Ectodermal cell (in vitro differentiated cells): Measurements from ENCODE around the gene DNAAF1.

Source experiments
- H3K27ac ChIP-seq: 2 replicates; pipeline ENCODE4 v1.7.0; 2013; ENCODE audit warnings: mild to moderate bottlenecking, low read depth, low read length; ENCODE audit not compliant: insufficient read depth, poor library complexity, severe bottlenecking
- H3K27me3 ChIP-seq: 2 replicates; pipeline ENCODE4 v1.7.0; 2013; ENCODE audit warnings: mild to moderate bottlenecking, low read length; ENCODE audit not compliant: insufficient read depth, control insufficient read depth, poor library complexity, severe bottlenecking
- H3K36me3 ChIP-seq: one replicate; pipeline ENCODE4 v1.7.0; 2013; ENCODE audit warnings: low read length; ENCODE audit not compliant: control insufficient read depth, insufficient read depth
- H3K4me1 ChIP-seq: one replicate; pipeline ENCODE4 v1.7.0; 2013; ENCODE audit warnings: low read length; ENCODE audit not compliant: control insufficient read depth, insufficient read depth
- H3K4me3 ChIP-seq: 2 replicates; pipeline ENCODE4 v1.7.0; 2013; ENCODE audit warnings: low read depth, low read length, control low read depth; ENCODE audit not compliant: insufficient read depth
- H3K9me3 ChIP-seq: 2 replicates; pipeline ENCODE4 v1.7.0; 2013; ENCODE audit warnings: mild to moderate bottlenecking, low read length, moderate library complexity; ENCODE audit not compliant: control insufficient read depth
- WGBS, 2 experiments: methylation state at CpG; one replicate each; pipeline ENCODE4 v1.1.7; 2013; ENCODE audit warnings: missing lambda C conversion rate in 2 of 2; 5-methylcytosine and 5-hydroxymethylcytosine counted together

The DNAAF1 gene

DNA sequence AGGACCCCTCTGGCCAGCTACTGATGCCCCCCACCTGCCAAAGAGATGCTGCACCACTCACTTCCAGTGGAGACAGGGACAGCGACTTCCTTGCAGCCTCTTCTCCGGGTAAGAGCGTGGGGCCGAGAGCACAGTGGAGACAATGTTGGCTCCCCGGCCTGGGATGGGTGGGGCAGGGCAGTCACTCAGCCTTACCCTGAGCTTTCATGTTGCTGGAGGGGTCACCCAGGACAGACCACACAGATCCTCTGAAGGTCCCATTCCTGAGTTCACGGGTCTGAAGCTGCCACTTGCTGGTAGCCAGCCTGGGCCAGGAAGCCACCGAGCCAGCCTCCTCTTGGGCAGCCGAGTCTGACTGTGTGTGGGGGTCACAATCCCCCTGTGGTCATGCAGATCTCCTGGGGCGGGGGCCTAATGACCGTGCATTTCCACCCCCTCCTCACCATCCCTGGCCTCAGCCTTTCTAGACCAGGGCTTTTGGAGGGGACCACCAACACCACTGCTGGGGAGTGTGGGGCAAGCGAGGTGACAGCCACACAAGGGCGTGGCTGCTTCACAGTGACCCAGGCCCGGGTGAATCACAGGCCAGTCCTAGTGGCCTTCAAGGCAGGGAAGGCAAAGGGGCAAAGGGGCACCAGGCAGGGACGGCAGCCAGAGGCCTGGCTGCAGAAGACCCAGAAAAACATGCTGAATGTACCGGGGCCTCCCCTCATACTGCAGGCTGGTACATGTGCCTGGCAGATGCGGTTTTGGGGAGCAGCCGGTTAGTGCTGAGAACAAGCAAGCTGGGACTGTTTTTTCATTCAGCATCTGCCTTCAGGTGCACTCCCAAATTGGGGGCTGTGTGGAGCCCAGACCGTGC lies 31.3 kb downstream of the DNAAF1 start:
- Histone ChIP-seq H3K27ac (no peak overlapping the region), H3K36me3 (peaks cover 23% of the 10 kb centered on the region), H3K4me1 (no peaks in the 10 kb centered on the region), H3K27me3 (no peaks in the 10 kb centered on the region), H3K9me3 (no peaks in the 10 kb centered on the region), H3K4me3 (no peak overlapping the region)
- 89 to 91% methylated on average over 18 of the region's 18 CpGs for WGBS, 2 experiments

DNA sequence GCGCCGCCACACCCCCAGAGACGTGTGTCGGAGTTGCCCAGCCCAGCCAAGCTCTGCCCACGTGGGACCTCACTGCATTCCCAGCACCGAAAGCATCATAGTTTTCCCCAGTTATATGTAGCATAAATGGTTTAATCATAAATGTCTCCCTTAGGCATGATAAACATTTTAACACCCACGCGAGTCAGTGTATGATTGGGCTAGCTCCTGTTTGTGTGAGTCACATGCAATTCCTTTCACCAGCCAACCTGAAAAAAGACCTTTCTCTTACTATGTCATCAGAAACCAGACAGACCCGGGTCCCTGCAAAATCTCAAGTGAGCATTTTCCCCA lies 32.6 kb downstream of the DNAAF1 start:
- Histone ChIP-seq H3K27ac (no peak overlapping the region), H3K36me3 (peaks cover 34% of the 10 kb centered on the region), H3K9me3 (no peaks in the 10 kb centered on the region), H3K4me3 (no peak overlapping the region), H3K27me3 (no peaks in the 10 kb centered on the region), H3K4me1 (no peaks in the 10 kb centered on the region)
- WGBS, 2 experiments = 91 to 92% methylated on average over 9 of the region's 9 CpGs

DNA sequence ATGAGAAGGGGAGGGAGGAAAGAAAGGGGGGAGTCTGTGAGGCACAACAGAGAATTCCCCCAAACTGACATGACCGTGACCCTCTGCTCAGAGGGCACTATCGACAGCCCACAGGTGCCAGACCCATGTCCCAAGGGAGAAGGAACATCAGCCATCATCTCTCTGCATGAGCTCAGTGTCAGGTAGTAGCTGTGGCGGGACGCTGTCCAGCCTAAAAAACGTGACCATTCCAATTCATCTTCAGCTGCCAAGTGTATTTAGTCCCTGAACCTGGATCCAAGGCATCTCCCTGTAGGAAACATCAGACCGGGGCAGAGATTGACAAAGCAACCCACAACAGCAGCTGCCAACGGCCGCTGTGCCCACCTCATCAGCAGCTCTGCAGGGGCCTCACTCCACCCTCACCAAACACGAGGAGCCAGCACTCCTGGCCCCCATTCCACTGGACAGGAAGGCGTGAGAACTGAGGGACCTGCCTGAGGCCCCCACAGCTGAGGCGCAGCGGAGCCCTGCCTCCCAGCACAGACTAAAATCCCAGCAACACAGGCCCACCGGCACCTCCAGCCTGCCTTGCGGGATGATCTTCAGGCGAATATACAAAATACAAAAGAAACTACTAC lies 33.1 kb downstream of the DNAAF1 start:
- Histone ChIP-seq H3K27ac (no peak overlapping the region), H3K4me1 (no peaks in the 10 kb centered on the region), H3K4me3 (no peak overlapping the region), H3K36me3 (peaks cover 34% of the 10 kb centered on the region), H3K27me3 (no peaks in the 10 kb centered on the region), H3K9me3 (no peaks in the 10 kb centered on the region)
- WGBS, 2 experiments = 93 to 95% methylated on average over 15 of the region's 15 CpGs

DNA sequence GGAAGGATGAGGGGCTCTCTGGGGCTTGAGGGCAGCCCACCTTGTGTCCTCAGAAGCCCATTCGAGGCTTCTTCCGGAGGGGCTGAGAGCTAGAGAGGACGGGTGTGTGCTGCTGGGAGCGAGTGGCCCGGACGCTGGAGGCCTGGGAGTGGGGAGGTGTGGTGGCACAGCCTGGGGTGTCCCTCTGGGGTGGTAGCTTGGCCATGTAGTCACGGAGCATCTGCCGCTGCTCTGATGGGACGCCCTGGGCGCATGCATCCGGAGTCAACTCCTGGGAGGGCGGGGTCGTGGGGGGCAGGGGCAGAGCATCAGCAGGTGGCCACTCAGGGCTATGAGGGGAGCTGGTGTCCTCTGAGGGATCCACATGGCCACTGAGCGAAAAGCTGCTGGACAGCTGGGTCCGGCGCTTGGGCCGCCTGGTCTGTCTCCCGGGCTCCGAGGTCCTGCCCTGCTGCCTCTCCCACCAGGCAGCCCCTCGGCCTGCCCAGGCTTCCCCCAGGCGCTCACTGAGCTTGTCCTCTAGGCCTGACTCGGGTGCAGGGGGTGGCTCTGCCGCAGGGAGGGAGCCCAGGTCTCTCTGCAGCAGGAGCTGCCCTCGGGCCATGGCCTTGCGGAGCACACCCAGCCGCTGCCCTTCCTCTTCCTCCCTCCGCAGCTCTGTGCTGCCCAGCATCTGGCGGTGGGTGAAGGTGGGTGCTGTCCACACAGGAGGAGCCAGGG lies 33.9 kb downstream of the DNAAF1 start:
- no peaks in the 10 kb centered on the region for H3K27me3 ChIP-seq
- H3K27ac ChIP-seq = no peak overlapping the region
- H3K9me3 ChIP-seq = no peaks in the 10 kb centered on the region
- no peaks in the 10 kb centered on the region for H3K4me1 ChIP-seq
- H3K36me3 ChIP-seq = peaks cover 34% of the 10 kb centered on the region
- WGBS, 2 experiments = 95% methylated on average over 28 of the region's 28 CpGs
- H3K4me3 ChIP-seq = no peak overlapping the region

DNA sequence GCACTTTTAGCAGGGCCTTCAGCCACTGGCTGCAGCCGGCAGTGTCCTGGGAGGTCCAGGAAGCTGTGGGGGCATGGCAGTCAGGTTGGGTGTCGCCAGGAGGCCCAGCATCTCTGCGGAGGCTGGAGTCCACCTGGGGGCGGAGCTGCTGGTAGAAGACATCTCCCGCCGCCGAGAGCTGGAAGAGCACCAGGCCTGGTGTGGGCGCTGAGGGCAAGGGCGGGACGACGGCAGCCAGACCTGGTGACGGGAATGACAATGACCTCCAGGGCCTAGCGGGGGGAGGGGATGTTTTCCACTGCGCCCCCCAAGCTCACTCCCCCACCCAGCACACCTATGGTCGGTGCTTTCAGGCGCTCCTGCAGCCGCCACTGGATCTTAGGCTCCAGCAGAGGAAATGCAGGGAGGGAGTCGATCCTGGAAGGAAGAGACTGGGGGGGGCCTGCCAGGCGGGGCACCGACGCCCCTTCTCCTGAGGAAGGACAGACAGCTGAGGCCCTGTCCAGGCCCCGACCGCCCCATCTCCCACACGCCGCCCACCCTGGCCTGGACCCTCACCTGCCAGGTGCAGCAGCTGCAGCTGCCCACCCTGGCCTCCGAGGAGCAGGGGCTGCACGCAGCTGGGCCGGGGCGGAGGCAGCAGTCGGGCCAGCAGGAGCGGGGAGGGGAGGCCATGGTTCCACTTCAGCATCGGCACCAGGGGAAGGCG lies 34.7 kb downstream of the DNAAF1 start:
- Histone ChIP-seq H3K27ac (no peak overlapping the region), H3K36me3 (peaks cover 34% of the 10 kb centered on the region)
- 94 to 95% methylated on average over 33 of the region's 33 CpGs for WGBS, 2 experiments

DNA sequence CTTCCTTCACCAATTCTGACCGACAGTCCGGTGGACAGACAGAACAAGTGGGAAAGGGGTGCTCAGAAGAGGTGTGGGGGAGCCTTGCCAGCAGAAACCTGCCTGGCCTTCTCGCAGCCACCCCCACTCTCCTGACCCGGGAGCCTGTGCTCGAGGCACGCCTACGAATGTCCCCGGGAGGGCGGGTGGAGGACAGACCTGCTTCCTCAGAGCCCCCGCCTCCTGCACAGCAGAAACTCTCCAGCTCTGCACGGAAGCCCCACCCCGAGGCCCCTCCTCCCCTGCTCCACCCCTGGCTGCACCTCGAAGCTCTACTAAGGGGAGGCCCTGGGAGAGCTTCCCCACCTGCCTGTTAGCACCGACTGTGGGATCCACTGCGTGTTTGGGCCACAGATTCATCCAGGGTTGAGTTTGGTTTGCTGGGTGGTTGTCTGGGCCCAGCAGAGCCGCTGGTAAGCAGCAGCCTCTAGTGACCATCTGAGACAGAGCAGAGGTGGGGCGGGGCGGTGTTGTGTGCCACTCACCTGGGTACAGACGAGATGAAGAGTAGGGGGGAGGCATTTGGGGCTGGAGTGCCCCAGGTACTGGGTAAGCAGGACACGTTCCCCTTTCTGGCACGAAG lies 35.5 kb downstream of the DNAAF1 start:
- Histone ChIP-seq H3K4me3 (no peak overlapping the region), H3K27ac (no peak overlapping the region), H3K9me3 (no peaks in the 10 kb centered on the region), H3K4me1 (peaks cover under 1% of the 10 kb centered on the region), H3K27me3 (no peaks in the 10 kb centered on the region), H3K36me3 (peaks cover 34% of the 10 kb centered on the region)
- WGBS, 2 experiments = 91 to 92% methylated on average over 21 of the region's 21 CpGs

More for the DNA sequence above, 34.7 kb downstream of the DNAAF1 start:
- H3K9me3 ChIP-seq = no peaks in the 10 kb centered on the region
- no peaks in the 10 kb centered on the region for H3K4me1 ChIP-seq
- no peak overlapping the region for H3K4me3 ChIP-seq
- no peaks in the 10 kb centered on the region for H3K27me3 ChIP-seq

DNA sequence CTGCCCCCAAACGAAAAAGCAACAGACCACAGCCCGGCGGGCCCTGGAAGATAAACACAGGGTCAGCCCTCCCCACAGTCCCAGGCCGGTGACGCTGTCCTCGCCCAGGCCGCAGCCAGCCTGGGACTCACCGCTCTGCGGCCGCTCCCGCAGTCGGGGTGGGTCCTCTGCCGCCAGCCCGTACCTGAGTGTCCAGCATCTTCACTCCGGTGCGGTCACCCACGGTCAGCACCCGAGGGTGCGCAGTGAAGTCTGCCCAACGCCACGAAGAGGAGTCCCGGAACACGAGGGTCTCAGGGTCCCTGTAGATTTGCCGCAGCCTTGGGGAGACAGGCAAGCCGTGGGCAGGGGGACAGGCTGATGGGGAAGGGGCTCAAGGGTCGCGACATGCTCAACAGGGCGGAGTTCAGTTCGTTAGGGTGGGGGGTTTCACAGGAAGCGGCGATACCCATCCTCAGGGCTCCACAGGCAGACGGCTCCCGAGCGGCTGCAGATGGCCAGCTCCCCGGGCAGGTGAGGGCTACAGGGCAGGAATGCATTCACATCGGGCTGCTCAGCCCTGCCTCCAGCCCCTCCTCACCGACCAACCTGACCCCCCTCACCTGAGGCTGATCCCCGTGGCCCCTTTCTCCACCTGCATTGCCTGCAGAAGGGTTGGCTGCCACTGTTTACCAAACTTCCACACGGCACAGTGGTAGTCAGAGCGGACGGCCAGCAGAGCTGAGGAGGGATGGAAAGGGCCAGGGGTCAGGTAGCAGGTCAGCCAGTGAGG lies 36.2 kb downstream of the DNAAF1 start:
- H3K27ac ChIP-seq = no peak overlapping the region
- no peaks in the 10 kb centered on the region for H3K9me3 ChIP-seq
- peaks cover 34% of the 10 kb centered on the region for H3K36me3 ChIP-seq
- H3K4me1 ChIP-seq = peaks cover 4% of the 10 kb centered on the region
- WGBS, 2 experiments = 95 to 96% methylated on average over 41 of the region's 41 CpGs
- H3K27me3 ChIP-seq = no peaks in the 10 kb centered on the region
- no peak overlapping the region for H3K4me3 ChIP-seq

DNA sequence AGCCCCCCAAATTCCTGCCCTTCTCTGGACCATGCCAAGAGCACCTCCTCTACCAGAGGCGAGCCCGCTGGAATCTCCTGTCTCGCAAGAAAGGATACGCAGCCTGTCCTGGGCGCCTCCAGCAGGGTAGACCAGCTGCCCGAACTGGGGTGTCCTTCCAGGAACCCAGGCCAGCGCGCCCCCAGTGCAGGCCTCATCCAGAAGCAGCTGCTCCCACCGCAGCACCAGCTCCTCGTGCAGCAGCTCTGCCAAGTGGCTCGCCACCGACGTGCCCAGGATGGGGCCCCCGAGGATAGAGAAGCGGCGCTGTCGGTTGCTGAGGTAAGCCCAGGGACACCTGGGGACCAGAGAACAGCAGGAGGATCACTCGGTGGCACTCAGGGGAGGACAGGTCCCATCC lies 37.0 kb downstream of the DNAAF1 start:
- Histone ChIP-seq H3K27me3 (no peaks in the 10 kb centered on the region), H3K36me3 (peaks cover 34% of the 10 kb centered on the region), H3K4me1 (peaks cover 4% of the 10 kb centered on the region), H3K9me3 (no peaks in the 10 kb centered on the region), H3K27ac (no peak overlapping the region), H3K4me3 (no peak overlapping the region)
- WGBS, 2 experiments = 96 to 97% methylated on average over 18 of the region's 18 CpGs
